NT2/D1 (cell line): ENCODE data around the gene PXMP4.

Source experiments
- YY1 ChIP-seq: IDR thresholded peaks from 2 replicates; pipeline ENCODE4 v1.6.1; 2011; ENCODE audit not compliant: insufficient read length, insufficient read depth
- ZNF274 ChIP-seq: IDR thresholded peaks from 2 replicates; pipeline ENCODE4 v1.6.1; 2011; ENCODE audit warnings: mild to moderate bottlenecking, low read depth, low read length

GRCh38 chr20:33716498-33716897 is 3.6 kb downstream of the PXMP4 start:
- no peak for TF ChIP-seq ZNF274
- no peak for TF ChIP-seq YY1
